Retinal pigment epithelial cell (primary cell): ENCODE results near the gene SETD2.
"Not testable (repeated sequence)": the region's sequence is repeated elsewhere in the genome, so short reads cannot be mapped to it uniquely, and the experiment has no call there.

Experiments used
- DNase-seq: peaks from one replicate; pipeline ENCODE4 v3.0.0-alpha.2; 2010; ENCODE audit warnings: low read depth
- H3K4me3 ChIP-seq: 2 replicates; pipeline ENCODE4 v1.5.1; 2011; ENCODE audit warnings: mild to moderate bottlenecking, low read length, control low read depth, moderate library complexity
- CTCF ChIP-seq: conservative IDR thresholded peaks from 2 replicates; pipeline ENCODE4 v1.5.1; 2011; ENCODE audit warnings: low read depth, low read length, control low read depth, inconsistent platforms

Gene SETD2

GRCh38 chr3:47145272-47145671 lies 18.6 kb downstream of the SETD2 start:
- no peak overlapping the region for H3K4me3 ChIP-seq
- DNase-seq, result no peak
- no peak for TF ChIP-seq CTCF

DNA sequence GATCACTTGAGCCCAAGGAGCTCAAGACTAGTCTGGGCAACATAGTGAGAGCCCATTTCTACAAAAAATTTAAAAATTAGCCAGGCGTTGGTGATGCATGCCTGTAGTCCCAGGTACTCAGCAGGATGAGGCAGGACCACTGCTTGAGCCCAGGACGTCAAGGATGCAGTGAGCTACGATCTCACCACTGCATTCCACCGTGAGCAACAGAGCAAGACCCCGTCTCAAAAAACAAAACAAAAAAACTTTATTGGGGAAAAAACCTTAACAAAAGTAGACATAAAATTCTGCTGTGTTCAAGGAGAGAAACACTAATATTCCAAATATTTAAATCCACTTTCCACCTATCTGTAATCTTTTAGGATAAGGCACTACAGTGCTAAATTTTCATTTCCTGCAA lies 20.8 kb downstream of the SETD2 start:
- no peak overlapping the region for H3K4me3 ChIP-seq
- no peak for DNase-seq
- TF ChIP-seq CTCF, result no peak

DNA sequence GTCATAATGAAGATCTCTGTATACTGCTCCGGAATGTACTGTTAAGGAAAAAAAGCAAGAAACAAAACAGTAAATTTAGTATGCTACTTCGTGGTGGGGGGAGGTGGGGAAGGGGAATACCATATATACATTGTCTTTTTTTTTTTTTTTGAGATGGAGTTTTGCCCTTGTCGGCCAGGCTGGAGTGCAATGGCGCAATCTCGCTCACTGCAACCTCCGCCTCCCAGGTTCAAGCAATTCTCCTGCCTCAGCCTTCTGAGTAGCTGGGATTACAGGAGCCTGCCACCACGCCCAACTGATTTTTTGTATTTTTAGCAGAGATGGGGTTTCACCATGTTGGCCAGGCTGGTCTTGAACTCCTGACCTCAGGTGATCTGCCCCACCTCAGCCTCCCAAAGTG lies 21.4 kb downstream of the SETD2 start:
- DNase-seq, H3K4me3 ChIP-seq: not testable (repeated sequence)

DNA sequence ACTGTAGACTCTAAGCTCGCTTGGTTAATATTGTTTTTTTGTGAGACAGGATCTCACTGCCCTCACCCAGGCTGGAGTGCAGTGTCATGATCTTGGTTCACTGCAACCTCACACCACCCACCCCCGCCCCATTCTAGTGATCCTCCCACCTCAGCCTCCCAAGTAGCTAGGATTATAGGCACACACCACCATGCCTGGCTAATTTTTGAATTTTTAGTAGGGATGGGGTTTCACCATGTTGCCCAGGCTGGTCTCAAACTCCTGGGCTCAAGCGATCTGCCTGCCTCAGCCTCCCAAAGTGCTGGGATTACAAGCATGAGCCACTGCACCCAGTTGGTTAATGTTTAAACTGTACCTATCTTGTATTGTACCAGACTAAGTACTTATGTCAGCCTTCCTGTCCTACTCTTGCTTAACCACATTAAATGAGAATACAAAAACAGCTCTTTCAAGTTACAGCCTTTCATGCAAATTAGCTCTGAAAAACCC lies 22.9 kb downstream of the SETD2 start:
- DNase-seq, H3K4me3 ChIP-seq: not testable (repeated sequence)

GRCh38 chr3:47140553-47140952 lies 23.4 kb downstream of the SETD2 start:
- DNase-seq, result not testable (repeated sequence)

DNA sequence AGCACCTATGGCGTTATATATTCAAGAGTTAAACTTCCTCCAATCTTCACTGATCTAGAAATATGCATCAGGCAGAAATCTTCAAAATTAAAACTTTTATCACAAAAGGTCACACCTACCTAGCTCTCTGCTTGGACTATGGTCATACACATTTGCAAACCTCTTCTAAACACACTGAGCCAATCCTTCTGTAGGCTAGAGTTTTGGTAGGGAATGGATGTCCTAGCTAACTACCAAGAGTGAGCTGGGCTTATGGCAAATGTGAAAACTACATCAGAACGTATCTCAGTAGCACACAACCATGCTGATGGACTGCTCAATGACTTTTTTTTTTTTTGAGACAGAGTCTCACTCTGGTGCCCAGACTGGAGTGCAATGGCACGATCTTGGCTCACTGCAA lies 29.6 kb downstream of the SETD2 start:
- no peak for DNase-seq
- H3K4me3 ChIP-seq, result no peak overlapping the region
- TF ChIP-seq CTCF, result no peak

More at GRCh38 chr3:47140553-47140952, 23.4 kb downstream of the SETD2 start:
- H3K4me3 ChIP-seq, result not testable (repeated sequence)

DNA sequence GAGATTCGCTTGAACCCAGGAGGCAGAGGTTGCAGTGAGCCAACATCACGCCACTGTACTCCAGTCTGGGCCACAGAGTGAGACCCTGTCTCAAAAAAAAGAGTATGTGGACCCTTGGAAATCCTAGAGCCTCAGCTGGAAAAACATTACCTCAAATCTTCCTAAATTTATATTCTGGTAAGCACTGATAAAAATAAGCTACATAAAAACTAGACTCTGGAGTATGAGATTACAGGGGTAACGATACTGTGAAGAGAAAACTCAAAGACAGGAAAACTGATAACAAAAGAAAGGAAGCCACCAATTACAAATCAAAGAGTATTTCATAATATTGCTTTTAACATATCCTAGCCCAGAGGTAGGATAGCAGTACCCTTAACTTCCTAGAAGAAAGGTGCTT lies 30.3 kb downstream of the SETD2 start:
- no peak for DNase-seq
- no peak overlapping the region for H3K4me3 ChIP-seq
- no peak for TF ChIP-seq CTCF

DNA sequence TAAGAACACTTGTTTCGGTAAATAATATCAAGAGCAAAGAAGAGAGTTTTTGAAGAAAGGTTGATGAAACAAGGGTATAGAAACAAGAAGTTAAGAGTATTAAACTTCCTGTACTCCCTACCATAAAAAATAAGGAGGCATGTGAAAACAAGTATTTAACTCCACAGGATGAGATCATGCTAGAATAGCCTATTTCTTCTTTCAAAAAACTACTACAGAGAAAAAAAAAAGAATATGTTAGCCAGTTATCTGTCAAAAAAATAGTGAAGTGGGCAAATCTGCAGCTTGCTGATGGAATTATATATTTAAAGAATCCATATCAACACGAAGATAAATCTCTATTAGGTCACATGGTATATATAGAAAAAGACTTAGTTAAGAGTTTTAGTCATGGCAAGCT lies 33.4 kb downstream of the SETD2 start:
- no peak for TF ChIP-seq CTCF
- H3K4me3 ChIP-seq, result no peak overlapping the region
- DNase-seq, result no peak

DNA sequence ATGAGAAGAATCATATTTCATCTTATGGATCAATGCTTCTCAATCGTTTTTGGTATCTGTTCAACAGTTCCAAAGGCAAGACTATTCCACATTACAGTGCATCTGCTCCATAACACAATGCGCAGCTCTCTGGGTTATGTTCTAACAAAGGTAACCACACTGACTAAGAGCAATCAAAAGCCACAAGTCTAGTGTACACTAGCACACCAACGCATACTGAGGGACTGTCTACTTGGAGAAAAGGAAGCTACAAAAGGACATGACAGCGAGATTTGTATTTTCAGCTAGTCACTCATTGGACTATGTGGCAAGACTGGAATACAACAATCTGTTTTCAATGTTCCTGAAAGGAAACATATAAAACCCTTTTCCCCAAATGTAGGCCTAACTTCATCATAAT lies 35.8 kb downstream of the SETD2 start:
- no peak for TF ChIP-seq CTCF
- no peak for DNase-seq
- no peak overlapping the region for H3K4me3 ChIP-seq
